ENCODE results near the gene PTPN11. TPM values are rescaled to one million over a fixed set of nuclear protein-coding genes. Genes with fewer than 3 reads are reported as not detected.

PTPN11 gene
- polyA plus RNA-seq, 1 donor (not counting 4 experiments of a cell fraction or from before 2014, with no cell fraction given), result 95.3 TPM

DNA sequence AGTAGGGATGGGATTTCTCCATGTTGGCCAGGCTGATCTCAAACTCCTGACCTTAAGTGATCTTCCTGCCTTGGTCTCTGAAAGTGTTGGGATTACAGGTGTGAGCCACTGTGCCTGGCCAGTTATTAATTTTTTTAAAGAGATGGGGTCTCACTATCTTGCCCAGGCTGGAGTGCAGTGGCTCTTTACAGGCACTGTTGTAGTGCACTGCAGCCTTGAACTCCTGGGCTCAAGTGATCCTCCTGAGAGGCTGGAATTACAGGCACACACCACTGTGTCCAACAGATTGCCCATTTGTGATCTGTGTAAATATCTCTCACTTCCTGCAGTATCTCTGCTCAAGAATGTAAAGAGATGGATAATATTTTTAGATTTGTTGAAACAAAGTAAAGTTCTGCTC is 45.9 kb downstream of the PTPN11 start:
- Histone ChIP-seq H3K9me3 (ENCODE audit: control insufficient read depth, low read depth, low read length) (no peaks in the 10 kb centered on the region), H3K4me3 (ENCODE audit: control insufficient read depth in 2 of 3, extremely low read depth in 1 of 3, insufficient read depth in 2 of 3, low read depth in 1 of 3, low read length in 3 of 3) (no peak overlapping the region), H3K4me1 (ENCODE audit: control insufficient read depth, extremely low read depth, insufficient read depth, low read length) (no peaks in the 10 kb centered on the region), H3K27me3 (ENCODE audit: control insufficient read depth, extremely low read depth, insufficient read depth, low read length) (no peaks in the 10 kb centered on the region), H3K9me1 (ENCODE audit: control insufficient read depth, extremely low read depth, insufficient read depth, low read length) (no peaks in the 10 kb centered on the region), H3K27ac (ENCODE audit: control insufficient read depth, insufficient read depth, low read length) (no peak overlapping the region), H3K4me2 (ENCODE audit: control insufficient read depth, extremely low read depth, insufficient read depth, low read depth, low read length) (no peak overlapping the region), H3K9ac (ENCODE audit: control insufficient read depth, extremely low read depth, insufficient read depth, low read length) (no peak overlapping the region), H3K36me3 (ENCODE audit: control insufficient read depth in 2 of 2, extremely low read depth in 1 of 2, insufficient read depth in 2 of 2, low read length in 2 of 2) (peaks cover 0 to 5% of the 10 kb centered on the region in 2 experiments), H4K20me1 (ENCODE audit: control insufficient read depth, extremely low read depth, insufficient read depth, low read length) (no peaks in the 10 kb centered on the region), H2AFZ (ENCODE audit: control insufficient read depth, low read length) (no peak overlapping the region), H3K79me2 (ENCODE audit: control insufficient read depth, insufficient read depth, low read length) (no peaks in the 10 kb centered on the region)
- TF ChIP-seq, protein P1, sequence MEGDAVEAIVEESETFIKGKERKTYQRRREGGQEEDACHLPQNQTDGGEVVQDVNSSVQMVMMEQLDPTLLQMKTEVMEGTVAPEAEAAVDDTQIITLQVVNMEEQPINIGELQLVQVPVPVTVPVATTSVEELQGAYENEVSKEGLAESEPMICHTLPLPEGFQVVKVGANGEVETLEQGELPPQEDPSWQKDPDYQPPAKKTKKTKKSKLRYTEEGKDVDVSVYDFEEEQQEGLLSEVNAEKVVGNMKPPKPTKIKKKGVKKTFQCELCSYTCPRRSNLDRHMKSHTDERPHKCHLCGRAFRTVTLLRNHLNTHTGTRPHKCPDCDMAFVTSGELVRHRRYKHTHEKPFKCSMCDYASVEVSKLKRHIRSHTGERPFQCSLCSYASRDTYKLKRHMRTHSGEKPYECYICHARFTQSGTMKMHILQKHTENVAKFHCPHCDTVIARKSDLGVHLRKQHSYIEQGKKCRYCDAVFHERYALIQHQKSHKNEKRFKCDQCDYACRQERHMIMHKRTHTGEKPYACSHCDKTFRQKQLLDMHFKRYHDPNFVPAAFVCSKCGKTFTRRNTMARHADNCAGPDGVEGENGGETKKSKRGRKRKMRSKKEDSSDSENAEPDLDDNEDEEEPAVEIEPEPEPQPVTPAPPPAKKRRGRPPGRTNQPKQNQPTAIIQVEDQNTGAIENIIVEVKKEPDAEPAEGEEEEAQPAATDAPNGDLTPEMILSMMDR (optimal IDR thresholded peaks at IDR 0.05 in 1 of 3, IDR thresholded peaks at IDR 0.05 in 1 of 3, conservative IDR thresholded peaks at IDR 0.05 in 1 of 3; ENCODE audit: extremely low read depth in 1 of 3, insufficient read depth in 2 of 3, low read length in 3 of 3), result no peak
- no peak for TF ChIP-seq EZH2 (IDR thresholded peaks at IDR 0.05; ENCODE audit: low read length)
- no peak for DNase-seq (ENCODE audit: low read depth, low spot score)
- dilution Hi-C loops (cut with MboI; ENCODE audit: extremely low pct_ligation_motif_present, low sequenced_read_pairs), result no loop called here
- FAIRE-seq, result no peak

DNA sequence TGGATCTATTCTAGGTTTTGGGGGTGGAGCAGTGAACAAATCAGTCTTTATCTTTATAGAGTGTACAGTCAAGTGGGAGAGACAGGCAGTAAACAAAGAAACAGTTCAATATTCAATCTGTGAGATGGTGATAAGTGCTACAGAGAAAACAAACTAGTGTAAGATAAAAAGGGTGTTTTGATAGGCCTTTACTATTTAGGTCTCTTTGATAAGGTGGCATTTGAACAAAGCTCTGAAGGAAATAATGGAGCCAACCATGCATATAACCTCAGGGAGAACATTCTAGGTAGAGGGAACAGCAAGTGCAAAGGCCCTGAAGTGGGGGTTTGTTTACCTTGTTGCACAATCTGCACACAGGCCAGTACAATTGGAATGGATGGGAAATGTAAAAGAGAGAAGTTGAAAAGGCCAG is 47.3 kb downstream of the PTPN11 start:
- dilution Hi-C loops (cut with MboI; ENCODE audit: extremely low pct_ligation_motif_present, low sequenced_read_pairs), result no loop called here
- no peak for FAIRE-seq

More for the DNA sequence above, 47.3 kb downstream of the PTPN11 start:
- H3K9ac ChIP-seq (ENCODE audit: control insufficient read depth, extremely low read depth, insufficient read depth, low read length), result no peak overlapping the region
- H3K27me3 ChIP-seq (ENCODE audit: control insufficient read depth, extremely low read depth, insufficient read depth, low read length), result no peaks in the 10 kb centered on the region
- no peak overlapping the region for H2AFZ ChIP-seq (ENCODE audit: control insufficient read depth, low read length)
- H3K36me3 ChIP-seq (ENCODE audit: control insufficient read depth in 2 of 2, extremely low read depth in 1 of 2, insufficient read depth in 2 of 2, low read length in 2 of 2), result peaks cover 7 to 9% of the 10 kb centered on the region in 2 experiments
- H4K20me1 ChIP-seq (ENCODE audit: control insufficient read depth, extremely low read depth, insufficient read depth, low read length), result no peaks in the 10 kb centered on the region
- H3K9me3 ChIP-seq (ENCODE audit: control insufficient read depth, low read depth, low read length), result no peaks in the 10 kb centered on the region
- DNase-seq (ENCODE audit: low read depth, low spot score), result no peak
- H3K27ac ChIP-seq (ENCODE audit: control insufficient read depth, insufficient read depth, low read length), result no peak overlapping the region
- H3K4me3 ChIP-seq (ENCODE audit: control insufficient read depth in 2 of 3, extremely low read depth in 1 of 3, insufficient read depth in 2 of 3, low read depth in 1 of 3, low read length in 3 of 3), result no peak overlapping the region
- H3K79me2 ChIP-seq (ENCODE audit: control insufficient read depth, insufficient read depth, low read length), result peaks cover 4% of the 10 kb centered on the region
- H3K4me1 ChIP-seq (ENCODE audit: control insufficient read depth, extremely low read depth, insufficient read depth, low read length), result no peaks in the 10 kb centered on the region
- TF ChIP-seq EZH2 (IDR thresholded peaks at IDR 0.05; ENCODE audit: low read length), result no peak
- TF ChIP-seq, protein P1 (optimal IDR thresholded peaks at IDR 0.05 in 1 of 3, IDR thresholded peaks at IDR 0.05 in 1 of 3, conservative IDR thresholded peaks at IDR 0.05 in 1 of 3; ENCODE audit: extremely low read depth in 1 of 3, insufficient read depth in 2 of 3, low read length in 3 of 3), result no peak
- no peak overlapping the region for H3K4me2 ChIP-seq (ENCODE audit: control insufficient read depth, extremely low read depth, insufficient read depth, low read depth, low read length)
- H3K9me1 ChIP-seq (ENCODE audit: control insufficient read depth, extremely low read depth, insufficient read depth, low read length), result peaks cover 2% of the 10 kb centered on the region
